ENCODE results near the gene LINGO4.
"Not testable (repeated sequence)": the region's sequence is repeated elsewhere in the genome, so short reads cannot be mapped to it uniquely, and the experiment has no call there.

The LINGO4 gene

GRCh38 chr1:151776665-151777062 lies 28.6 kb downstream of the LINGO4 start:
- DNase-seq, result no peak

- no peak for DNase-seq
These were observed 29.1 kb downstream of the LINGO4 start for GRCh38 chr1:151775894-151776664.

- DNase-seq, result no peak
These were observed 30.8 kb downstream of the LINGO4 start for GRCh38 chr1:151774256-151774922.

GRCh38 chr1:151773702-151774101 lies 31.5 kb downstream of the LINGO4 start:
- no peak for DNase-seq

GRCh38 chr1:151769270-151769669 lies 35.9 kb downstream of the LINGO4 start:
- not testable (repeated sequence) for DNase-seq

GRCh38 chr1:151768351-151769066 lies 36.7 kb downstream of the LINGO4 start:
- DNase-seq, result not testable (repeated sequence)

GRCh38 chr1:151763990-151764389 lies 41.2 kb downstream of the LINGO4 start:
- no peak for DNase-seq

- DNase-seq, result peak; percentile 84
These were observed 42.0 kb downstream of the LINGO4 start, which contains the start of gene MRPL9 for GRCh38 chr1:151762941-151763921. TSS of gene MRPL9 (minus strand) at chr1:151763496. CDS start at chr1:151763479, 17 bp downstream.

GRCh38 chr1:151760597-151761385 lies 44.4 kb downstream of the LINGO4 start:
- DNase-seq, result no peak

GRCh38 chr1:151759241-151759640 lies 46.0 kb downstream of the LINGO4 start:
- no peak for DNase-seq

GRCh38 chr1:151756291-151756690 lies 48.9 kb downstream of the LINGO4 start:
- DNase-seq, result no peak
